ENCODE data around the gene PDPK1.

DNA sequence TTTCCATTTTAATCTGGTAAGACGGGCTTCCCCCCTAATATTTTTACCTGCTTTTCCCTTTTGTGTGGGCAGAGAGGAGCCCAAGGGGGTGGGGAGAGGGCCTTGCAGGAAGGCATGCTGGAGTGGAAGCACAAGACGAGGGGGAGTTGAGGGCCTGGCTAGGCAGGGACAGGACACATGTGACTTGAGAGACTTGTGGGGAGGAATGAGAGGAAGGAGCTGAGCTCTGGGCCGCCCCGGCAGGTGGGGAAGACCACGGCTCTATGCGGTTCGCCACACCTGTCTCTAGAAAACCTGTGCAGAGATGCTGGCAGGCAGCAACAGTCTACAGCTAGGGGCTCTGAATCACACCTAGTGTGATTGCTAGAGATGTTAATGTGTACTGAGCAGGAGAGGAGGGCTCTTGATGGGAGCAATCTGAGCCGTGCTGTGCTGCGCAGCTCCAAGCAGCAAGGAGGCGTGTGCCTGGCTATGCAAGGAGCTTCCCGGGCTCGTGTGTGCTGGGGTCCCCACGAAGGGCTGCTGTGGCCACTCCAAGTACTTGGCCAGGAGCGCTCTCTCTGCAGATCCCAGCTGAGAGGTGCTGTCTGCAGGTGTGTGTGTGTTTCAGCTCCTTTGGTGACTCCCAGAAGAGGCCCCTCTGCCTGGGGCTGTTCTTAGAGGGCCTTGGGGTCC, 50.2 kb downstream of the PDPK1 start:
- TF ChIP-seq EZH2phosphoT487 (IDR thresholded peaks at IDR 0.05; ENCODE audit: borderline replicate concordance, low read depth, low read length), result no peak
- TF ChIP-seq, protein P1, sequence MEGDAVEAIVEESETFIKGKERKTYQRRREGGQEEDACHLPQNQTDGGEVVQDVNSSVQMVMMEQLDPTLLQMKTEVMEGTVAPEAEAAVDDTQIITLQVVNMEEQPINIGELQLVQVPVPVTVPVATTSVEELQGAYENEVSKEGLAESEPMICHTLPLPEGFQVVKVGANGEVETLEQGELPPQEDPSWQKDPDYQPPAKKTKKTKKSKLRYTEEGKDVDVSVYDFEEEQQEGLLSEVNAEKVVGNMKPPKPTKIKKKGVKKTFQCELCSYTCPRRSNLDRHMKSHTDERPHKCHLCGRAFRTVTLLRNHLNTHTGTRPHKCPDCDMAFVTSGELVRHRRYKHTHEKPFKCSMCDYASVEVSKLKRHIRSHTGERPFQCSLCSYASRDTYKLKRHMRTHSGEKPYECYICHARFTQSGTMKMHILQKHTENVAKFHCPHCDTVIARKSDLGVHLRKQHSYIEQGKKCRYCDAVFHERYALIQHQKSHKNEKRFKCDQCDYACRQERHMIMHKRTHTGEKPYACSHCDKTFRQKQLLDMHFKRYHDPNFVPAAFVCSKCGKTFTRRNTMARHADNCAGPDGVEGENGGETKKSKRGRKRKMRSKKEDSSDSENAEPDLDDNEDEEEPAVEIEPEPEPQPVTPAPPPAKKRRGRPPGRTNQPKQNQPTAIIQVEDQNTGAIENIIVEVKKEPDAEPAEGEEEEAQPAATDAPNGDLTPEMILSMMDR (conservative IDR thresholded peaks at IDR 0.05; ENCODE audit: low read length), result no peak

All from OCI-LY7 (cell line).